HepG2 (cell line): Measurements from ENCODE around the gene BTBD6. TPM values are rescaled to one million over a fixed set of nuclear protein-coding genes. Genes with fewer than 3 reads are reported as not detected.

ENCODE experiments used
- ATAC-seq: fragments of 200-7000 bp; cut with Tn5 transposase; 3 replicates; pipeline ENCODE4 v1.9.1; 2020; ENCODE audit warnings: mild to moderate bottlenecking, moderate library complexity
- BruUV-seq: library from RNA; stranded (reverse); fragments of 400-500 nt; replicated peaks from 2 replicates; lab custom pipeline; 2021; lab: Mats Ljungman, UMichigan
- CTCF ChIA-PET: fragments of 300-600 bp; formaldehyde crosslinking; extraction: SDS; loops from one replicate; lab custom pipeline; 2021; ENCODE audit warnings: low total read pairs, inconsistent platforms, low intra/inter-chr PET ratio; lab: Yijun Ruan, JAX
- POLR2A ChIA-PET: fragments of 350-600 bp; sonication (Branson Sonifier 250); formaldehyde crosslinking; loops from one replicate; lab custom pipeline; 2020; ENCODE audit warnings: antibody characterized with exemption, inconsistent platforms; lab: Yijun Ruan, JAX
- DNase-seq: peaks from one replicate; pipeline ENCODE4 v3.0.0-alpha.2; 2015; ENCODE audit warnings: low spot score
- FAIRE-seq: peaks from 3 replicates; lab custom pipeline; 2011; peaks lifted over from hg19 to GRCh38; lab: Jason Lieb, UNC
- H2AFZ ChIP-seq: one replicate; pipeline ENCODE4 v1.6.1; 2011; ENCODE audit warnings: low read length, inconsistent platforms
- H3K27ac ChIP-seq: fragments of 300-600 bp; 3 replicates; pipeline ENCODE4 v1.8.0; 2011; ENCODE audit warnings: mixed run types, mild to moderate bottlenecking, mixed read lengths, low read length, inconsistent platforms; ENCODE audit not compliant: insufficient read depth; ENCODE audit errors: extremely low read length
- H3K27me3 ChIP-seq, 2 experiments: fragments of 200-600 bp in 1 of 2; 2 replicates in 1 of 2; 3 replicates in 1 of 2; pipeline versions ENCODE4 v1.6.0 to v1.8.0; 2011; ENCODE audit warnings: low read length in 2 of 2, mild to moderate bottlenecking in 2 of 2, moderate library complexity in 2 of 2, inconsistent platforms in 1 of 2; ENCODE audit not compliant: insufficient read depth in 2 of 2, control insufficient read depth in 1 of 2
- H3K36me3 ChIP-seq, 2 experiments: fragments of 200-600 bp in 1 of 2; replicated peaks in 1 of 2; 2 replicates in 1 of 2; 3 replicates in 1 of 2; pipeline versions ENCODE4 v1.5.1 to v1.8.0; 2011; ENCODE audit warnings: low read length in 2 of 2, inconsistent platforms in 1 of 2; ENCODE audit not compliant: insufficient read depth in 2 of 2, control insufficient read depth in 1 of 2
- H3K4me1 ChIP-seq: 2 replicates; pipeline ENCODE4 v1.5.1; 2012; ENCODE audit warnings: low read length, inconsistent platforms; ENCODE audit not compliant: insufficient read depth
- H3K4me2 ChIP-seq: 2 replicates; pipeline ENCODE4 v1.6.0; 2011; ENCODE audit warnings: low read depth, low read length, inconsistent platforms
- H3K4me3 ChIP-seq, 3 experiments: fragments of 200-600 bp in 1 of 3; sonication (generic), shearing (Covaris generic) in 1 of 3; replicated peaks in 1 of 3; 2 replicates each; pipeline ENCODE4 v1.5.1; 2011 to 2016; ENCODE audit warnings: low read length in 3 of 3, inconsistent platforms in 2 of 3, low read depth in 2 of 3, mild to moderate bottlenecking in 2 of 3, control low read depth in 1 of 3, mixed read lengths in 1 of 3; ENCODE audit not compliant: insufficient read depth in 1 of 3
- H3K79me2 ChIP-seq: one replicate; pipeline ENCODE4 v1.6.1; 2011; ENCODE audit warnings: low read length, inconsistent platforms; ENCODE audit not compliant: insufficient read depth
- H3K9ac ChIP-seq: 2 replicates; pipeline ENCODE4 v1.6.0; 2011; ENCODE audit warnings: mild to moderate bottlenecking, low read depth, low read length, inconsistent platforms; ENCODE audit not compliant: insufficient read depth
- H3K9me3 ChIP-seq: 2 replicates; pipeline ENCODE4 v1.5.1; 2012; ENCODE audit warnings: mild to moderate bottlenecking, low read length
- H4K20me1 ChIP-seq: 2 replicates; pipeline ENCODE4 v1.6.0; 2011; ENCODE audit warnings: inconsistent platforms, mild to moderate bottlenecking, low read length, moderate library complexity; ENCODE audit not compliant: insufficient read depth
- ARNTL ChIP-seq: sonication (generic); formaldehyde crosslinking; IDR thresholded peaks from 2 replicates; pipeline ENCODE4 v1.4.0; 2020; ENCODE audit warnings: mild to moderate bottlenecking, missing genetic modification reagents
- ASH2L ChIP-seq: fragments of 300-600, 200-600 bp; sonication (generic); IDR thresholded peaks from 2 replicates; pipeline ENCODE4 v1.7.0; 2017; ENCODE audit warnings: low read depth, mild to moderate bottlenecking, moderate library complexity, mixed read lengths, low read length; ENCODE audit not compliant: insufficient read length
- KLF15 ChIP-seq: sonication (generic); formaldehyde crosslinking; IDR thresholded peaks from 2 replicates; pipeline ENCODE4 v1.8.1; 2023; ENCODE audit warnings: borderline replicate concordance, mild to moderate bottlenecking, inconsistent platforms, missing genetic modification reagents, mixed read lengths
- MXD4 ChIP-seq: IDR thresholded peaks from 2 replicates; pipeline ENCODE4 v1.6.1; 2016; ENCODE audit warnings: mild to moderate bottlenecking, missing biosample characterization, missing genetic modification reagents
- SNAI1 ChIP-seq: sonication (generic); formaldehyde crosslinking; IDR thresholded peaks from 2 replicates; pipeline ENCODE4 v1.5.0; 2020; ENCODE audit warnings: mild to moderate bottlenecking, missing genetic modification reagents, borderline replicate concordance
- ZBTB4 ChIP-seq: sonication (generic); formaldehyde crosslinking; IDR thresholded peaks from 2 replicates; pipeline ENCODE4 v1.4.0; 2020; ENCODE audit warnings: missing genetic modification reagents, mild to moderate bottlenecking, borderline replicate concordance
- ZFP36L1 ChIP-seq: sonication (generic); formaldehyde crosslinking; IDR thresholded peaks from 2 replicates; pipeline ENCODE4 v1.8.0; 2022; ENCODE audit warnings: mild to moderate bottlenecking, missing genetic modification reagents, moderate library complexity
- ZNF264 ChIP-seq: sonication (generic); formaldehyde crosslinking; IDR thresholded peaks from 2 replicates; pipeline ENCODE4 v1.4.0; 2020; ENCODE audit warnings: missing genetic modification reagents
- ZNF354B ChIP-seq: sonication (generic); formaldehyde crosslinking; IDR thresholded peaks from 2 replicates; pipeline ENCODE4 v1.8.0; 2022; ENCODE audit warnings: mild to moderate bottlenecking, missing genetic modification reagents
- ZNF598 ChIP-seq: sonication (generic); formaldehyde crosslinking; IDR thresholded peaks from 2 replicates; pipeline ENCODE4 v1.5.1; 2020; ENCODE audit warnings: mild to moderate bottlenecking, missing genetic modification reagents, borderline replicate concordance
- ZNF780A ChIP-seq: sonication (generic); formaldehyde crosslinking; IDR thresholded peaks from 2 replicates; pipeline ENCODE4 v1.8.0; 2022; ENCODE audit warnings: mild to moderate bottlenecking, missing genetic modification reagents, moderate library complexity
- ZSCAN31 ChIP-seq: sonication (generic); formaldehyde crosslinking; IDR thresholded peaks from 2 replicates; pipeline ENCODE4 v1.5.0; 2020; ENCODE audit warnings: low read depth, mild to moderate bottlenecking, missing genetic modification reagents
- WGBS: methylation state at CpG from one replicate; pipeline ENCODE4 v1.1.6; 2017; ENCODE audit warnings: low lambda C conversion rate; 5-methylcytosine and 5-hydroxymethylcytosine counted together
- in situ Hi-C: cut with HindIII; loops from 2 replicates; pipeline ENCODE4 v1.10.0; 2017; ENCODE audit warnings: low pct_unique_long_range_greater_than_20kb; ENCODE audit not compliant: extremely low pct_ligation_motif_present
- intact Hi-C: fragments of 100-400 bp; cut with micrococcal nuclease; formaldehyde crosslinking; loops from one replicate; pipeline ENCODE4 v1.10.0; 2022; ENCODE audit not compliant: unreplicated experiment
- polyA plus RNA-seq, 8 experiments: library from polyadenylated mRNA; depleted of rRNA in 3 of 8; stranded (reverse) in 7 of 8; unstranded in 1 of 8; fragments of >200 nt; fragmentation: Illumina TruSeq in 4 of 8; extraction: Trizol in 4 of 8; gene quantifications; 2 replicates each; pipeline versions ENCODE4 v1.2.1 to v1.2.3, GENCODE V29; 2011 to 2016; ENCODE audit warnings: low read depth in 4 of 8, missing spikeins in 1 of 8, mixed read lengths in 1 of 8; ENCODE audit not compliant: insufficient read depth in 1 of 8
- total RNA-seq, 5 experiments: library from RNA; depleted of rRNA; stranded (reverse); fragments of >200 nt; fragmentation: Illumina TruSeq; extraction: Trizol; gene quantifications; 2 replicates each; pipeline ENCODE4 v1.2.3, GENCODE V29; 2016; ENCODE audit warnings: low read depth in 1 of 5
- TF ChIP-seq, protein P1 (sequence below): sonication (generic); formaldehyde crosslinking; IDR thresholded peaks from 2 replicates; pipeline ENCODE4 v1.5.0; 2020; ENCODE audit warnings: missing genetic modification reagents

BTBD6 gene
- total and polyA plus RNA-seq, 2 of the 13 experiments (the other 11 are each of a cell fraction or from before 2014, with no cell fraction given), result not detected

GRCh38 chr14:105257464-105257863 is 9.1 kb downstream of the BTBD6 start (continued):
- TF ChIP-seq MXD4 (CRISPR knock-in tag) (no peak), ZNF264 (CRISPR knock-in tag) (no peak)

DNA sequence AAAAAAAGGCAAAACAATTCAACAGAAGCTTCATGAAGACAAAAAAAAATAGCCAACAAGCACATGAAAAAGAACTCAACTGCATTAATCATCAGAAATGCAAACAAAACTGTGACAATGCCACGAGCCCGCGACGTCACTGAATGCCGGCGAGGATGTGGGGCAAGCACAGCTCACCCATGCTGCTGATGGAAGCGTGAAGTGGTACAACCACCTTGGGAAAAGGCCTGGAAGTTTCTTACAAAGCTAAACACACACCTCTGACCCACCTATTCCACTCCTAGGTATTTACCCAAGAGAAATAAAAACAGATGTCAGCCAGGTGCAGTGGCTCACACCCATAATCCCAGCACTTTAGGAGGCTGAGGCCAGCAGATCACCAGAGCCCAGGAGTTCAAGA is 10.5 kb downstream of the BTBD6 start:
- no peak for FAIRE-seq
- Histone ChIP-seq H3K9me3 (no peaks in the 10 kb centered on the region), H3K4me1 (no peaks in the 10 kb centered on the region), H3K36me3 (peaks cover 2 to 5% of the 10 kb centered on the region in 2 experiments; a peak in 2 of 5 replicates), H3K4me3 (no peak overlapping the region), H2AFZ (no peak overlapping the region), H3K9ac (no peak overlapping the region), H4K20me1 (no peaks in the 10 kb centered on the region), H3K27ac (no peak overlapping the region)
- CTCF ChIA-PET, result no interaction called here
- WGBS, result 90% methylated on average over 7 of the region's 7 CpGs
- in situ Hi-C loops, result no loop called here
- DNase-seq, result no peak
- no peak for TF ChIP-seq ZNF598
- TF ChIP-seq ASH2L, result no peak
- no peak for TF ChIP-seq KLF15
- no peak for TF ChIP-seq ZNF354B (CRISPR knock-in tag)
- TF ChIP-seq, all 625 proteins: peak for 0
- intact Hi-C loops, result no loop called here
- POLR2A ChIA-PET, result no interaction called here
- Histone ChIP-seq H3K27me3 (no peaks in the 10 kb centered on the region; a peak in 1 of 5 replicates), H3K4me2 (no peak overlapping the region), H3K79me2 (no peaks in the 10 kb centered on the region)
- no peak for ATAC-seq
- BruUV-seq, result no TSS peak

DNA sequence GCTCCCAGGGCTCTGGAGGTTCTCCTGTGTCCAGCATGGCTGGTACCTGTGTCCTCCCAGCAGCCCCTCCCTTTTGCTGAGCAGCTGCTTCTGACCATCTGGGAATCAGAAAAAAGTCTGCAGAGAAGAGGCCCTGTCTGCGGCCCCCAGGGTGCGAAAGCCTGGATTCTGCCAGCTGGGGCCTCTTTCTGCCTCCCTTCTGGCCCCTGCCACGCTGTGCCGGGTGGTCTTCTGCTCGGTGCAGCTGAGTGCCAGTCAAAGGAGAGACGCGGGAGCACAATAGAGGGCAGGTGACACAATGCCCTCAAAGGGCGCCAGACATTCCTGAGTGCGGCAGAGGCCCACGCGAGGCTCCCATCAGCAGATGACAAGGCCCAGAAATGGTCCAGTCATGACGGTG is 12.6 kb downstream of the BTBD6 start:
- in situ Hi-C loops, result no loop called here
- H3K4me1 ChIP-seq, result no peaks in the 10 kb centered on the region
- CTCF ChIA-PET, result no interaction called here
- TF ChIP-seq ZNF780A (CRISPR knock-in tag) (no peak), ARNTL (no peak), ZSCAN31 (CRISPR knock-in tag) (no peak), SNAI1 (CRISPR knock-in tag) (no peak), ZFP36L1 (CRISPR knock-in tag) (no peak), ZBTB4 (no peak)
- TF ChIP-seq, protein P1, sequence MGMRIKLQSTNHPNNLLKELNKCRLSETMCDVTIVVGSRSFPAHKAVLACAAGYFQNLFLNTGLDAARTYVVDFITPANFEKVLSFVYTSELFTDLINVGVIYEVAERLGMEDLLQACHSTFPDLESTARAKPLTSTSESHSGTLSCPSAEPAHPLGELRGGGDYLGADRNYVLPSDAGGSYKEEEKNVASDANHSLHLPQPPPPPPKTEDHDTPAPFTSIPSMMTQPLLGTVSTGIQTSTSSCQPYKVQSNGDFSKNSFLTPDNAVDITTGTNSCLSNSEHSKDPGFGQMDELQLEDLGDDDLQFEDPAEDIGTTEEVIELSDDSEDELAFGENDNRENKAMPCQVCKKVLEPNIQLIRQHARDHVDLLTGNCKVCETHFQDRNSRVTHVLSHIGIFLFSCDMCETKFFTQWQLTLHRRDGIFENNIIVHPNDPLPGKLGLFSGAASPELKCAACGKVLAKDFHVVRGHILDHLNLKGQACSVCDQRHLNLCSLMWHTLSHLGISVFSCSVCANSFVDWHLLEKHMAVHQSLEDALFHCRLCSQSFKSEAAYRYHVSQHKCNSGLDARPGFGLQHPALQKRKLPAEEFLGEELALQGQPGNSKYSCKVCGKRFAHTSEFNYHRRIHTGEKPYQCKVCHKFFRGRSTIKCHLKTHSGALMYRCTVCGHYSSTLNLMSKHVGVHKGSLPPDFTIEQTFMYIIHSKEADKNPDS, result no peak

More for the DNA sequence above, 12.6 kb downstream of the BTBD6 start:
- POLR2A ChIA-PET, result no interaction called here
- no peaks in the 10 kb centered on the region for H3K27me3 ChIP-seq
- H2AFZ ChIP-seq, result no peak overlapping the region
- DNase-seq (no peak), FAIRE-seq (no peak), ATAC-seq (no peak)
- H3K36me3 ChIP-seq, result peaks cover 4 to 5% of the 10 kb centered on the region in 2 experiments; a peak in 2 of 5 replicates
- H3K79me2 ChIP-seq, result no peaks in the 10 kb centered on the region
- intact Hi-C loops, result no loop called here
- BruUV-seq, result no TSS peak
- H3K9me3 ChIP-seq, result no peaks in the 10 kb centered on the region
- 99% methylated on average over 12 of the region's 12 CpGs for WGBS
- no peak overlapping the region for H3K27ac ChIP-seq
- no peak overlapping the region for H3K4me2 ChIP-seq
- no peaks in the 10 kb centered on the region for H4K20me1 ChIP-seq
- H3K9ac ChIP-seq, result no peak overlapping the region
- H3K4me3 ChIP-seq, result no peak overlapping the region
